GM15510 (cell line): ENCODE measurements around the gene UGT1A9.

Experiments used
- POLR2A ChIP-seq: IDR thresholded peaks from 3 replicates; pipeline ENCODE4 v1.6.1; 2011; ENCODE audit warnings: borderline replicate concordance; ENCODE audit not compliant: insufficient read length; ENCODE audit errors: extremely low read depth

Gene UGT1A9

DNA sequence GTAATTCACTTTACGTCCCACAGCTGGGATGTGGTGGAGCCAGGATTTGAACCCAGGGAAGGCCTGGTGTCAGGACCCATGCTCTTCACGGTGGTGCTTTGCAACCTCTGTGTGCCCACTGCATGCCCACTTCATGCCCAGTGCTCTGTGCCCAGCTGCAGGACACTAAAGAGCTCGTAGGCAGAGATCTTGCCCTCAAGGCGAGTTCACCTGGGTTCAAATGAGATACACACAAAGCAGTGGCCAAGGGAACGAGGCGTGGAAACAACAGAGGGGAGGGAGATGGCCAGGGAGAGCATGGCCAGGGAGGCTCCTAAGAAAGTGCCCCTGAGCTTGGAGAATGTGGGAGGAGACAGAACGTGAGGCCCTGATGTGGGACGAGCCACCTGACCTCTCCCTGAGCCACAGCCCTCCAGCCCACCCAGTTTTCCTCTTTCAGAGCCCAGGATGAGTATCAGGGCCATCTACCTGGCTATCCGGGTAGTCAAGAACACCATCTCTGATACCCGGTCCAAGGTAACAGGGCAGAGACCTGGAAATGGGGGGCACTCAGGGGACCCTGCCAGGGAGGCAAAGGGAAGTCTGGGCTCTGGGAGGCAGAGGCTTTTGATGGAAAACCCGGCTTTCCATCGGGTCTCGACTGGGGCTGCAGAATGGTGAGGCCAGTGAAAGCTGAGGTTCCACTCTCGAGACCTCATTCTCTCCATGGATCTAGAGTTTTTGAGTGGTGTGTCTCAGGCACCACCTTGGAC, 126.8 kb downstream of the UGT1A9 start:
- no peak for TF ChIP-seq POLR2A

DNA sequence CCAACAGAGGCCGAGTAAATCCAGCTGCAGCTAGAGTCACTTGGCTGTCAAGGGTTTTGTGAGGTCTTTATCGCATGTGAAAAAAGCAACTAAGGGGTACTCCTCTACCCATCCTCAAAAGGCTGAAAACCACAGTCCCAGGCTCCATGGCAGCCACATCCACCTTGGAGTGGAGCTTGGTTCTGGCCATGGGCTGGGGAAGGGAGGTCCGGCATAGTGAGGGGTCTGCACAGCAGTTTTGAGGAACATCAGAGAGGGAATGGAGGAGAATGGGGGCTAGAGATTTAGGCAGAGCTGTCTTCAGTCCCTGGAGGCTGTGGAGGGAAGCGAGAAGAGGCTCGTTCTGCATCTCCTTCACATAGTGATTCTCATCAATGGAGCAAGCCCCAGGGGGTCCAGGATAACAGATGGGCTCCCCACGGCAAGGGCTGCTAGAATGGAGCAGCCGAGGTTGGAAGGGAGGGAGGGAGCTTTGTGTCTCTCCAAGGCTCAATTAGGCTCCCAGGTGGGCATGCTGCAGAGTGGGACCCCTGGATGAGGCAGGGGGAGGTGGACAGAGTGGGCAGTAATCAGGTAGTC, 127.5 kb downstream of the UGT1A9 start:
- no peak for TF ChIP-seq POLR2A

DNA sequence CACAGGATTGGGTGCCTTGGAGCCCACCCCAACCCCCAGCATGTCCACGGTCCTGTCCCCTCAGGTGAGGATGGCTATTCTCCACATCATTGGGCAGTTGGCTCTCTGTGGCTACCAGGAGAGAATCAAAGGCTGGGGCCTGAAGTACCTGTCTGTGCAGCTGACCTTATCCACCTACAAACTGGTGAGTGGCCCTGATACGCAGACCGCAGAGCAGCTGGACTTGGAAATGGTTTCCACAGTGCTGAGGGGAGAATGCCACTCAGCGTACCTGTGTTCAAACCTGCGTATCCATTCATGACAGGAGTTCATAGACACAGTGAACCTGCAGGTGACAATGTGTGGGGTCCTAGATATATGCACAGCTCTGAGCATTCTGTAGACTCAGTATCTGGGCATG, 128.0 kb downstream of the UGT1A9 start:
- no peak for TF ChIP-seq POLR2A

GRCh38 chr2:233800208-233800607, 128.5 kb downstream of the UGT1A9 start:
- TF ChIP-seq POLR2A: no peak

DNA sequence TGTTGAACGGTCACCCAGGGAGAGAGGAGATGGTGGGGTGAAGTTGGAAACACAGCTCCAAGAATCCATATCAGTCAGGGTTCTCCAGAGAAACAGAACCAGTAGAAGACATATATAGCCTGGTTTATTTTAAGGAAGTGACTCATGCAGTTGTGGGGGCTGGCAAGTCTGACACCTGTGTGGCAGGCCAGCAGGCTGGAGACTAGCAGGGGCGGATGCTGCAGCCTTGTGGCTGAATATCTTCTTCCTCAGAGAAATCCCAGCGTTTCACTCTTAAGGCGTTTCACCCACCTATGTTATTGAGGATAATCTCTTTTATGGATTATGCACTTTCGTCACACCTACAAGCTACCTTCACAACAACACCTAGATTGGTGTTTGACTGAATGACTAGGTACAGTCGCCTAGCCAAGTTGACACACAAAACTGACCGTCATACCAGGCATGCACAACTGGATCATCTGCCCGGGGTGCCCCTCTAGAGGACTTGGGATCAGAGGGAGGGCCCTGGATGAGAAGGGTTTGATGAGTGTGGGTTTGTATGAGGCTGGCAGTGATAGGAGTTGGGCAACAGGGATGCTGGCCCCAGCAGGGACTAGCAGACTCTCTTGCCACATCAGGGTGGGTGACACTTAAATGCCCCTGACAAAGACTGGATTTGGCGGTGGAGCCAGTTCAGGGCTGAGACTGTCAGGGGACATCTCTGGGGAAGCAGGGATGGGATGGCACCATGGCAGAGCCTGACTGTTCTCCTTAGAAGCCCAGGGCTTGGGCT, 129.8 kb downstream of the UGT1A9 start:
- TF ChIP-seq POLR2A: no peak

DNA sequence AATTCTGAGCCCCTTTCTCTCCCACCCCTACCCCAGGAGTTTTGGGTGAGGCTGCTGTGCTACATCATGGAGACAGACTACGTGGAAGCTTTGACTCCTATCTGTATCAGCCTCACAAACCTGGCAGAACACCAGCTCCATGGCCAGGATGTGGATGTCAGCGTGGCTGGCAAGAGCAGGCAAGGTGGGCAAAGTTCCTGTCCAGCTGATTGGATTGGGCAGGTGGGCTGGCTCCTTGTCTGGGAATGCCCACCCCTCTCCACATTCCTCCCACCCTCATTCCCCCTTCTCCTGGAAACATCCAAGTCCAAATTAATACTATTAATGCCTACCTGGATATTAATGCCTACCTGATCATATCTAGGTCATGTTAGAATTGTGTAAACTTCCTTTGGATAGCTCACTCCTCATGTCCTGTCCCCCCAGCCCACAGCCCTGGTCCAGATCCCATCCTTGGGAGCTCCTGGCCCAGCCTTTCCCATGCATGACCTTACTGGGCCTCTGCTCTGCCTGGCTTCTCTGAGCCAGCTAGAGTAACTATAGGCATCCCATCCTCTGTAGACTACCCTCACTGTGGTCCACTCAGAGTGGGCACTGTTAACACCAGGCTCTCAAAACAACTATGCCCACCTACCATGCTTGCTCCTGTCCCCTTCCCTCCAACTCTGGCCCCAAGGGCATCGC, 130.6 kb downstream of the UGT1A9 start:
- no peak for TF ChIP-seq POLR2A

DNA sequence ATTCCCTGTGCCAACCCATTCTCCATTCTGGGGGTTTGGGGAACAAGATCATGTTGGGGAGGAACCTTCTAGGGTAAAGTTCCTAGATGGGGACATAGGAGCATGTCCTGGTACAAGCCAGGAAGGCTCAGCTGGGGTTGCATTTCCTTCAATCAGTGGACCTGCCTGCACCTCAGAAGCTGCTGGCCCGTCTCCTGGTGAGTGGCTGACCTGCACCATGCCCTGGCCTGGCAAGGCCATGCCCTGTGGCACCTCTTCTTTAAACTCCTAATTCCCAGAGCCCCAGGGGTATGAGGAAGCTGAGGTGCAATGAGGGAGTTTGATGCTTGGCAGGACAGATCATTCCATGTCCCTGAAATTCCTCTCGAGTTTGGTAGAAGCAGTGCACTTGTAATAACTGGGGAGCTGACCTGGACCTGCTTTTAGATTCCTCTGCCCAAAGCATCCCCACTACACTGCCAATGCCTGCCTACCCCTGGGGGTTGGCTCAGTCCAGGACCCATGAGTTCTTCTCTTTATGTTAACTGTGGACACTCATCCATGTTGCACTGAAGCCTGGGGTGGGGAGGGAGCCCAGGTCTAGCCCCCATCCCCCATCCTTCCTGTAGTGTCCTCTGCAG, 131.7 kb downstream of the UGT1A9 start:
- TF ChIP-seq POLR2A: no peak

DNA sequence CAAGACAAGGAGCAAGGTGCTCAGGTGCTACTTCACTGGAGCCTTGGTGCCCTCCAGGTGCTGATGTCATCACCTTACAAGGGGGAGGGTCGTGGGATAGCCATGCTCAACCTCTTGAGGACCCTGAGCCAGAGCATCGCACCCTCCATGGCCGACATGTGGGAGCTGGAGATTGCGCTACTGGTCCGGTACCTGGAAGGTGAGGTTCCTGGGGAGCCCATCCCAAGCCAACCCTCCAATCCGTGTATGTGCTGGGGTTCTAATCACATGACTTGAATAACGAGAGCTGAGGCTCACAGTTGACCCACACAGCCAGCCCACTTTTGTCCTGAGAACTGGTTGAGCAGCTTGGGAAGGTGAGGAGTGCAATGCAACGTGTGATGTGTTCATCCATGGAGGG, 132.3 kb downstream of the UGT1A9 start:
- TF ChIP-seq POLR2A: no peak

- no peak for TF ChIP-seq POLR2A
Observed at GRCh38 chr2:233807215-233807865, 135.6 kb downstream of the UGT1A9 start.

- no peak for TF ChIP-seq POLR2A
Observed at GRCh38 chr2:233807966-233808935, 136.6 kb downstream of the UGT1A9 start.

- TF ChIP-seq POLR2A: no peak
Observed at GRCh38 chr2:233810385-233810784, 138.7 kb downstream of the UGT1A9 start.

GRCh38 chr2:233811087-233811486, 139.4 kb downstream of the UGT1A9 start:
- no peak for TF ChIP-seq POLR2A

DNA sequence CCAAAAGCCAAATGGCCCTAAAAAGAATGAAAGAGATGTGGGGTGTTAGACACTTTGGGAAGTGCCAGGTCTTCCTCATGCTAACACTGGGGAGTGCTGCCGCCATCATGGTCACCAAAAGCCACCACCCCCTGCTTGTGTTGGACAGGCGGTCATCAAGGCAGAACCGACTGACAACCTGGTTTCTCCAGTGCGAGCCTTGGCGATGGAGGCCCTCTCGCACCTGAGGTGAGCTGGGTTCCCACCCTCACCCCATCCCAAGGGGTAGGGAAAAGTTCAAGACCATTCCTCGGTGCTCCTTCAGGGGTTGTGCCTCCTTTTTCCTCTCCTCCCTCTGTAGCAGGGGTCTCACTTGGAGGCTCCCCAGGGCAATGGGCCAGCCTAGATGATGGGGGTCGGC, 140.0 kb downstream of the UGT1A9 start:
- no peak for TF ChIP-seq POLR2A

DNA sequence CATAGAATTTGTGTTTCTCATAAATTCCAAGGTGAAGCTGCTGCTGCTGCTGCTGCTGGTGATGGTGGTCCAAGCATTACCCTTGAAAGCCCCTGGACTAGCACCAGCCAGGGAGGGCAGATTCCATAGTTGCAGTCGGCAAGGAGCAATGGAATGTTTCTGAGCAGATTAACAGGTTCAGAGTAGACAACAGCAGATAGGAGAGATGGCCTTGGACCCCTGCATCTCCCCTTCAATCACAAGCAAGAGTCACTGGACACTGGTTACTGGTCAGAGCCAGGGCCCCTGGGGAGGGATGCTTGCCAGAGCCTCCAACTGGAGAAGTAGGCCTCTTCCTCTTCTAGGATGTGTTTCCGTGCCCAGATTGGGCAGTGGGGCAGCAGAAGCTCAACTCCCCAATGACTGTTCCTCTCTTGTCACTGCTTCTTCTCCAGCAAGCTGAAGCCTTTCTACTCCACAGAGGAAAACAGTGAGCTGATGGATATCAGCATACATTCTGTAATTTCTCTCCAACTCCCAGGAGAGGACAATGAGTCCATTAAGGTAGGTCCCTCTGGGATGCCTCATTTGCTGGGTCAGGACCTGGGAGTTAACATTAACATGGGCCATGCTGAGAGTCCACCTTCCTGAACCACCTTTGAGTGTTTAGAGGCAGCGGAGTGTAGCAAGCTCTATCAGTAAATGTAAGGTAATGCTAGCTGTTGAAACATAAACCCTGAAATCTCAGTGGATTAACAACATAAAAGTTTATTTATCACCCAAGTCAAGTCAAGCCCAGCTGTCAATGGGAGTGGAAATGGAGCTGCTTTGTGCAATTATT, 141.7 kb downstream of the UGT1A9 start:
- no peak for TF ChIP-seq POLR2A
